ENCODE results near the gene RILPL2.
A peak's percentile ranks its signal among the peaks of the same experiment; 100 is the strongest.
"Not testable (repeated sequence)": the region's sequence is repeated elsewhere in the genome, so short reads cannot be mapped to it uniquely, and the experiment has no call there.

The RILPL2 gene

GRCh38 chr12:123449249-123449733, 12.8 kb upstream of the RILPL2 start:
- DNase-seq, result peak in 1 of 2 donors; percentile 36

DNA sequence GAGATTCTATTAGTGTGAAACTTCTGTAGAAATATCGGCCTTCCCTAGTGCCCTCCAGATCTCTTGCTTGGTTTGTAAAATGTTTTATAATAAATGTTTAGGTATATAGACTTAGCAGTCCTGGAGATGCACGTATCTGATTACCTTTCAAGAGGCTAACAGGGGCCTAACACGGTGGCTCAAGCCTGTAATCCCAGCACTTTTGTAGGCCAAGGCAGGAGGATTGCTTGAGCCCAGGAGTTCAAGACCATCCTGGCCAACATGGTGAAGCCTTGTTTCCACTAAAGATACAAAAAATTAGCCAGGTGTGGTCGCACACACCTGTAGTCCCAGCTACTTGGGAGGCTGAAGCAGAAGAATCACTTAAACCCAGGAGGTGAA, 9.8 kb upstream of the RILPL2 start:
- DNase-seq, result no peak

DNA sequence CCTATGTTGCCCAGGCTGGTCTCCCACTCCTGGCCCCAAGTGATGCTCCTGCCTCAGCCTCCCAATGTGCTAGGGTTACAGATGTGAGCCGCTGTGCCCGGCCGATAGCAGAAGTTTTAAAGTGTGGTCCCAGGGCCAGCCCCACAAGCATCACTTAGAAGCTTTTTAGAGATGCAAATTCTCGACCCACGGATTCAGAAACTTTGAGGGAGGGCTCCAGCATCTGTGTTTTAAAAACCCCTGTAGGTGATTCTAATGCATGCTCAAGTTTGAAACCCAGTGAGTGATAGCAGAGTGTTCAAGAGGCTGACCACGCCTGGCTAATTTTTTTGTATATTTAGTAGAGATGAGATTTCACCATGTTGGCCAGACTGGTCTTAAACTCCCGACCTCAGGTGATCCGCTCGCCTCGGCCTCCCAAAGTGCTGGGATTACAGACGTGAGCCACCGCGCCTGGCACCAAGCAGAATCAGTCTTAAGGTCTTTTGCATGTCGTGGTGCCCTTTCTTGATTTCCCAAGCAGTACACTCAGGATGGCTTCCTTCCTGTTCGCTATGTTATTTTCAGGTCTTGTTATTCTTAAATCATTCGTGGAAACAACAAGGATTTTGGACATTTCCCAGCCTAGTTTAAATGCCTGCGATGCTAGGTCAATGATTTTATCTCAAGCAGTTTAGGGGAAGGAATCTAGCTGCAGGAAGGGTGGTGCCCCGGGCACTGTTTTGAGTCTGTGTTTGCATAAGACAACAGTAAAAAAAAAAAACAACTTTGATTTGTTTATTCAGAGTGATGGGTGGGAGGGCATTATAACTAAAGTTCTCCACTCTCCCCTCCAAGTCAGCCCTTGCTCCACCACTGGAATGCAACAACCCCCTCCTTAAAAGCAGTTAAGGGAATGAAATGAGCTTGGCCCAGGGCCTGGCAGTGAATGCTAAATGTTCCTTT, 9.2 kb upstream of the RILPL2 start:
- DNase-seq, result no peak

DNA sequence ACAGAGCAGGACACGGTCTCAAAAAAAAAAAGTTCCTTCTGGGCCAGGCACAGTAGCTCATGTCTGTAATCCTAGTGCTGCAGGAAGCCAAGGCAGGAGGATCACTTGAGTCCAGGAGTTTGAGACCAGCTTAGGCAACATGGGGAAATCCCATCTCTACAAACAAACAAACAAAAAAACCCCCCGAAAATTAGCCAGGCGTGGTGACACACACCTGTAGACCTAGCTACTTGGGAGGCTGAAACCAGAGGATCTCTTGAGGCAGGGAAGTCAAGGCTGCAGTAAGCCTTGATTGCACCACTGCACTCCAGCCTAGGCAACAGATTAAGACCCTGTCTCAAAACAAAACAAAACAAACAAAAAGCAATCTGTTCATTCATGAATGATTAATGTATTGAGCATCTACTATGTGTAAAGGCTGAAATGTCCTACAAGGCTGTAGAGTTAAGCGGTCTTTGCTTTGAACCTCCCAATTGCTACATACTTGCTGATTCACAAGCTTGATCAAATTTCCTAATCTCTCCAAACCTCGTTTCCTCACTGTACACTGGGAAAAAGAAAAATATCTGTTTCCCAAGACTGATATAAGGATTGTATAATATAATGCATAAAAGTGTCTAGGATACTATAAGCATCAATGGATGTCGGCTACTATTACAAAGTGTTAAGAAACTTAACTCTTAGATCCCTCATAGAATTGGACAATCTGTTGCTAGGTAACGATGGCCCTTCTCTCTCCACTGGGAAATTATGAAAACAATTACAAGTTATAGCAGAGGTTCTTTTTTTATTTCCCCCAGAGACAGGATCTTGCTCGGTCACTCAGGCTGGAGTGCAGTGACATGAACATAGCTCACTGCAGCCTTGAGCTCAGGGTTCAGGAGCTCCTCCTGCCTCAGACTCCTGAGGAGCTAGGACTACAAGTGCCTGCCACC, 7.9 kb upstream of the RILPL2 start:
- no peak for DNase-seq

GRCh38 chr12:123442774-123443173, 6.3 kb upstream of the RILPL2 start:
- DNase-seq, result no peak

GRCh38 chr12:123441523-123442164, 5.2 kb upstream of the RILPL2 start:
- DNase-seq, result no peak

DNA sequence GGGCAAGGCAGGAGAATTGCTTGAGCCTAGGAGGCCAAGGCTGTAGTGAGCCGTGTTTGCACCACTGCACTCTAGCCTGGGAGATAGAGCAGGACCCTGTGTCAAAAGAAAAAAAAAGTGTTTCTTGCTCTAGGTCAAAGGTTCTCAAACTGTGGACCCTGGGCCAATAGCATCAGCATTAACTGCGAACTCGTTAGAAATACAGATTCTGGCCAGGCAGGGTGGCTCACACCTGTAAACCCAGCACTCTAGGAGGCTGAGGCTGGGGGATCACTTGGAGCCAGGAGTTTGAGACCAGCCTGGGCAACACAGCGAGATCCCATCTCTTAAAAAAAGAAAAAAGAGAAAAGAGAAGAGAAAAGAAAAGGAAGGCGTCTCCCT, 858 bp downstream of the RILPL2 start:
- no peak for DNase-seq

DNA sequence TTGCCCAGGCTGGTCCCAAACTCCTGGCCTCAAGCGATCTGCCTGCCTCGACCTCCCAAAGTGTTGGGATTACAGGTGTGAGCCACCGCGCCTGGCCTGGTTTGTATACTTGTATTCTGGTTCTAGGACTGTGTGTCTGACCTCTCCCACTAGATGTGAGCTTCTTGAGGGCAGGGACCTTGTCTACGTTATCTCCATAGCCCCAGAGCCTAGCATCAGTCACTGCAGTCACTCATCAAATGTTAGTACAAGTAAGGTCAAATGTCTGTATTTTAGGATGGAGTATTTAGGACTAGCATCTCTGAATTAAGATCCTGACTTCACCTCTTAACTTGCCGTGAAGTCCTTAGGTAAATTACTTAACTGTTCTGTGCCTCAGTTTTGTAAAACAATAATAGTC, 2.9 kb downstream of the RILPL2 start:
- no peak for DNase-seq

- peak; percentile 54 to 65 for DNase-seq
These were observed 4.3 kb downstream of the RILPL2 start for GRCh38 chr12:123431951-123432817.

DNA sequence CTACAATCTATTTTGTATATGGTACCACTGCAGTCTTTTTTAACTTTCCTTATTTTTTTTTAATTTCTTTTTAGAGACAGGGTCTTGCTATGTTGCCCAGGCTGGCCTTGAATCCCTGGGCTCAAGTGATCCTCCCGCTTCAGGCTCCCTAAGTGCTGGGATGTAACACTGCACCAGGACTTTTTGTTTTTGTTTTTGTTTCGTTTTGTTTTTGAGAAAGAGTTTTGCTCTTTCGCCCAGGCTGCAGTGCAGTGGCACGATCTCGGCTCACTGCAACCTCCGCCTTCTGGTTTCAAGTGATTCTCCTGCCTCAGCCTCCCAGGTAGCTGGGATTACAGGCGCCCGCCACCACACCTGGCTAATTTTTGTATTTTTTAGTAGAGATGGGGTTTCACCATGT, 7.4 kb downstream of the RILPL2 start:
- not testable (repeated sequence) for DNase-seq

DNA sequence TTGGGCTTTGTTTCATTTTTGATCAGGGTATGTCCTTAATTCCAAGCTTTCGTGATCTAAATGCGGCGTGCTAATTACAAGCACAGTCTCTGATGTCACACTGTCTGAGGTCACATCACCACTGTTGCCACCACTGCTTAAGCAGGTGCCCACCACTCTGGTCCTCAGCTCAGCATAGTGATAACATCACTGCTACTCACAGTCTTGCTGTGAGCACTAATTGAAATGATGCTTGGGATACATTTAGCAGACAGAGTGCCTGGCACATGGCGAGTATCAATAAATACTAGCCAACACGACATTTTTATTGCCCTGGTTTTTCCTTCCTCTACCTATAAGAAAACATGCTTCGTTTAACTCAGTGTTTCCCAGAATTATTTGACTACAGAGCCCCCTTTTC, 7.9 kb downstream of the RILPL2 start:
- DNase-seq, result no peak

DNA sequence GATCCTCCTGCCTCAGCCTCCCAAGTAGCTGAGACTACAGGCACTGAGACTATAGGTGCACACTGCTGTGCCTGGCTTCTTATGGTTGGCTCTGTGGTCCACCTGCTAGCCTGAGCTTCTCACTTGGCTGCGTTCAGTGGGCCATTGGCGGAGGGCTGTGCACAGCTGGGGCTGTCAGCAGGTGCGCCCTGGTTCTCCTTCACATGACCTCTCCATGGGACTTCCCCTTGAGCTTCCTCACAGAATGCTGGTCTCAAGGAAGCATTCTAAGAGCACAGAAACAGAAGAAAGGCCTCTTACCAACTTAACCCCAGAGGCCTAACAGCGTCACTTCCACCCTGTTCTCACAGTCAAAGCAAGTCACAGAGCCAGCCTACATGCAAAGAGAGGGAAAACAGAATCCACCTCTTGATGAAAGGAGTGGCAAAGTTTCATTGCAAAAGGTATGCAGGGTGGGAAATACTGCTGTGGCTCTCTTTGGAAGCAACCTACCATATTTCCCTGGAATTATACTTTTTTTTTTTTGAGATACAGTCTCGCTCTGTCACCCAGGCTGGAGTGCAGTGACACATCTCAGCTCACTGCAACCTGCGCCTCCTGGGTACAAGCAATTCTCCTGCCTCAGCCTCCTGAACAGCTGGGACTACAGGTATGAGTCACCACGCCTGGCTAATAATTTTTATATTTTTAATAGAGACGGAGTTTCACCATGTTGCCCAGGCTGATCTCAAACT, 9.3 kb downstream of the RILPL2 start:
- DNase-seq, result peak; percentile 76 to 78

DNA sequence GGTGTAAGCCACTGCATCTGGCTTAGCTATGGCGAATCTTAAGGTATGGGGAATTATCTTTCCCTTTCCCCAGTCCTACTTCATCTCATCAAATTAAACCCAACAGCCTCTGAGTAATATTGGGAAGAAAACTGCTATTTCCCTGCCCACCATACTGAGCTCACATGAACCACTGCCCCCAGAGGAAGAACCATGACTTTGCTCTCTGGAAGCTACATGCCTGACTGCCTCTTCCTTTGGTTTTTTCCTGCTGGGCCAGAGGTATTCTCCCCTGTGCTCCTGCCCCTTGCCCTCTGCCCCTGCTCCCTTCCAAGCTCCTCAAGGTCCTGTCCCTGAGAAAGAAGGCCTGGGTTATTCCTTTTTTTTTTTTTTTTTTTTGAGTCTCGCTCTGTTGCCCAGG, 15.2 kb downstream of the RILPL2 start:
- DNase-seq, result no peak

GRCh38 chr12:123410041-123410412, 26.5 kb downstream of the RILPL2 start:
- no peak for DNase-seq

DNA sequence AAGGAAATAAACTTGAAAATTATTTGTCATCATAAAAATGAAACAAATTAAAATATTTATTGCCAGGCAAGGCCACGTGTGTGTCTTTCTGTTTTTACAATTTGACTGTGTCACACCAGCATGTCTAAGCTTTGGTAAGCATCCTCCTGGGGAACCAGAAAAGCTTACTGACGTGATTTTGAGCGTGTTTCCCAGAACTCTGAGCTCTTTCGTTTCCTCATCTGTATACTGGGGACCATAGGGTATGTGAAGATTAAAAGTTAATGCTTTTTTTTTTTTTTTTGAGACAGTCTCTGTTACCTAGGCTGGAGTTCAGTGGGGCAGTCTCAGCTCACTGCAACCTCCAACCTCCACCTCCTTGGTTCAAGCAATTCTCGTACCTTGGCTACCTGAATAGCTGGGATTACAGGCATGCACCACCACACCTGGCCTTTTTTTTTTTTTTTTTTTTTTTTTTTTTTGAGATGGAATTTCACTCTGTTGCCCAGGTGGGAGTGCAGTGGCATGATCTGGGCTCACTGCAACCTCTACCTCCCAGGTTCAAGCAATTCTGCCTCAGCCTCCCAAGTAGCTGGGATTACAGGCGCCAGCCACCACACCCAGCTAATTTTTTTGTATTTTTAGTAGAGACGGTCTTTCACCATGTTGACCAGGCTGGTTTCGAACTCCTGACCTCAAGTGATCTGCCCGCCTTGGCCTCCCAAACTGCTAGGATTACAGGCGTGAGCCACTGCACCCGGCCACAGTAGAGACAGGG, 27.0 kb downstream of the RILPL2 start:
- DNase-seq, result not testable (repeated sequence)

DNA sequence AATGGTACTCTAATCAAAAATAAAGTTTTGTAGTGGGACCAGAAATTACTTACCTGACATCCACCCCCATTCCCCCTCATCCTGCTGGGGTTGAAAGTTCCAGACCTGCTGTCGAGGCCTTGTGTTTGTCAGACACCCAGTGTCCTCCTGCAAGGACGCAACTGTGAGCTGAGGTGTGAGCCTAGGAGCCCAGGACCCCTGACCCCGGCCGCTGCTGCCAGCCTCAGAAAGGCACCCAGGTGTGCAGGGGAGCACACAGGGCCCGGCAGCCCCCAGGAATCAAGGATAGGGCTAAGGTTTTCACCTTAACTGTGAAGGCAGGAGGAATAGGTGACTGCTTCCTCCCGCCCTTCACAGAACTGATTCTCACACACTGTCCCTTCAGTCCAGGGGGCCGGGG, 27.9 kb downstream of the RILPL2 start:
- not testable (repeated sequence) for DNase-seq

DNA sequence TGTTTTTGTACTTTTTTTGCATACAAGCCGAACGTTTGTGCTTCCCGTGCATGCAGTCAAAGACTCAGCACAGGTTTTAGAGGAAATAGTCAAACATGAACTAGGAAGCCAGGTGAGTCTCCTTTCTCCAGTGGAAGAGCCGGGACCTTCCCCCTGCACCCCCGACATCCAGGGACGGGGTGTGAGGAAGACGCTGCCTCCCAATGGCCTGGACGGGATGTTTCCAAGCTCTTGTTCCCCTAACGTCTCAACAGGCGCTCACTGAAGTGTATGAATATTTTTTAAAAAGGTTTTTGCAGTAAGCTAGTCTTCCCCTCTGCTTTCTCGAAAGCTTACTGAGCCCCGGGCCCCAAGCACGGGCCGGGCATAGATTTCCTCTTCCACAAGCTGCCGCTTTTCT, 28.6 kb downstream of the RILPL2 start:
- not testable (repeated sequence) for DNase-seq

- not testable (repeated sequence) for DNase-seq
These were observed 29.2 kb downstream of the RILPL2 start for GRCh38 chr12:123407269-123407668.

DNA sequence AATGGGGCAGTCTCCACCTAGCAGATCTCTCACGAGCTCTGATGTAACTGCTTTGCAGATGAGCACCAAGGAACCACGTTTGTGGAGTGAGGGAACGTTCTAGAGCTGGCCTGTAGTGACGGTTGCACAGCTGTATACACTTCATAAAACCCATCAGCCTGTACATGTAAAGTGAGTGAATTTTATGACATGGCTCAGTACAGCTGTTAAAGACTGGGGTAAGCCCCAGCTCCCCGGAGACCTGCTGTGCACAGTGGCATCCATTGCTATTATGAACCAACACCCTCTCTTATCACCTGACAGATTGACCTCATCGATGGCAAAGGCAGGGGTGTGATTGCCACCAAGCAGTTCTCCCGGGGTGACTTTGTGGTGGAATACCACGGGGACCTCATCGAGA, 31.9 kb downstream of the RILPL2 start:
- no peak for DNase-seq
